ENCODE data around the gene KLF11.

DNA sequence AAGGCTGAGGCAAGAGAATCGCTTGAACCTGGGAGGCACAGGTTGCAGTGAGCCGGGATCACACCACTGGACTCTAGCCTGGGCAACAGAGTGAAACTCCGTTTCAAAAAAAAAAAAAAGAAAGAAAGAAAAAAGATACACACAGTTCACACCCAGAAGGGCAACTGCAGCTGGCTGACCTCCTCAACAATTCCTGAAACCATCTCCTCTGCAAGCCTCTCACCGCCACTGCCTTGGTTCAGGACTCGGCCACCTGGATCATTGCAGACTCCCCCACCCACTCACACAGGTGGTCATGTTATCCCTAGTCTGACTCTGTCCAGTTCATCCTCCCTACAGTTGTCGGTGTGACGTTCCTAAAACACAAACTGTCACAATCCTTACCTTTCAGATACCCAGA lies 34.7 kb downstream of the KLF11 start:
- TF ChIP-seq POLR2AphosphoS5 (IDR thresholded peaks at IDR 0.05; ENCODE audit: low read depth, low read length) = no peak
- TF ChIP-seq, protein P1, sequence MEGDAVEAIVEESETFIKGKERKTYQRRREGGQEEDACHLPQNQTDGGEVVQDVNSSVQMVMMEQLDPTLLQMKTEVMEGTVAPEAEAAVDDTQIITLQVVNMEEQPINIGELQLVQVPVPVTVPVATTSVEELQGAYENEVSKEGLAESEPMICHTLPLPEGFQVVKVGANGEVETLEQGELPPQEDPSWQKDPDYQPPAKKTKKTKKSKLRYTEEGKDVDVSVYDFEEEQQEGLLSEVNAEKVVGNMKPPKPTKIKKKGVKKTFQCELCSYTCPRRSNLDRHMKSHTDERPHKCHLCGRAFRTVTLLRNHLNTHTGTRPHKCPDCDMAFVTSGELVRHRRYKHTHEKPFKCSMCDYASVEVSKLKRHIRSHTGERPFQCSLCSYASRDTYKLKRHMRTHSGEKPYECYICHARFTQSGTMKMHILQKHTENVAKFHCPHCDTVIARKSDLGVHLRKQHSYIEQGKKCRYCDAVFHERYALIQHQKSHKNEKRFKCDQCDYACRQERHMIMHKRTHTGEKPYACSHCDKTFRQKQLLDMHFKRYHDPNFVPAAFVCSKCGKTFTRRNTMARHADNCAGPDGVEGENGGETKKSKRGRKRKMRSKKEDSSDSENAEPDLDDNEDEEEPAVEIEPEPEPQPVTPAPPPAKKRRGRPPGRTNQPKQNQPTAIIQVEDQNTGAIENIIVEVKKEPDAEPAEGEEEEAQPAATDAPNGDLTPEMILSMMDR (IDR thresholded peaks at IDR 0.05) = no peak
- no peak for TF ChIP-seq NFIC (IDR thresholded peaks at IDR 0.05; ENCODE audit: borderline replicate concordance)
- no peak for TF ChIP-seq NRF1 (IDR thresholded peaks at IDR 0.05; ENCODE audit: low read depth, low read length)
- no peak for TF ChIP-seq CHD2 (IDR thresholded peaks at IDR 0.05; ENCODE audit: low read length, partially characterized antibody)
- TF ChIP-seq TAF1 (IDR thresholded peaks at IDR 0.05; ENCODE audit: borderline replicate concordance, low read depth, low read length) = no peak
- no peak for TF ChIP-seq YY1 (IDR thresholded peaks at IDR 0.05; ENCODE audit: low read depth)
- no peak for TF ChIP-seq FOXJ3 (CRISPR knock-in tag; IDR thresholded peaks at IDR 0.05)
- TF ChIP-seq RAD21 (IDR thresholded peaks at IDR 0.05; ENCODE audit: low read length) = no peak
- TF ChIP-seq JUND (IDR thresholded peaks at IDR 0.05) = no peak
- no peak for TF ChIP-seq SIN3A (IDR thresholded peaks at IDR 0.05; ENCODE audit: borderline replicate concordance, low read depth, low read length)
